ENCODE data around the gene LRP6. TPM values are rescaled to one million over a fixed set of nuclear protein-coding genes. Genes with fewer than 3 reads are reported as not detected.
"Not testable (repeated sequence)": the region's sequence is repeated elsewhere in the genome, so short reads cannot be mapped to it uniquely, and the experiment has no call there.

Gene LRP6
- total and polyA plus RNA-seq, 2 of the 13 experiments (the other 11 are each of a cell fraction or from before 2014, with no cell fraction given): 33.8 to 42.0 TPM

DNA sequence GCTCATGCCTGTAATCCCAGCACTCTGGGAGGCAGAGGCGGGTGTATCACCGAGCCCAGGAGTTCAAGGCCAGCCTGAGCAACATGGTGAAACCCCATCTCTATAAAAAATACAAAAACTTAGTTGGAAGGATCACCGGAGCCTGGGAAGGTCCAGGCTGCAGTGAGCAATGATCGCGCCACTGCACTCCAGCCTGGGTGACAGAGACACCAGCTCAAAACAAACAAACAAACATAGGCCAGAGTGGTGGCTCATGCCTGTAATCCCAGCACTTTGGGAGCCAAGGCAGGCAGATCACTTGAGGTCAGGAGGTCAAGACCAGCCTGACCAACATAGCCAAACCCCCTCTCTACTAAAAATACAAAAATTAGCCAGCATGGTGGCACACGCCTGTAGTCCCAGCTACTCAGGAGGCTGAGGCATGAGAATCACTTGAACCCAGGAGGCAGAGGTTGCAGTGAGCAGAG is 10.5 kb downstream of the LRP6 start:
- BruUV-seq (replicated peaks); CTCF ChIA-PET (ENCODE audit: low intra/inter-chr PET ratio, low total read pairs); in situ Hi-C loops (cut with HindIII; ENCODE audit: extremely low pct_ligation_motif_present, low pct_unique_long_range_greater_than_20kb); H3K27me3 ChIP-seq (ENCODE audit: control insufficient read depth in 1 of 2, insufficient read depth in 2 of 2, low read length in 2 of 2); H2AFZ ChIP-seq (ENCODE audit: low read length); H3K9me3 ChIP-seq (ENCODE audit: low read length); H3K36me3 ChIP-seq (replicated peaks in 1 of 2; ENCODE audit: control insufficient read depth in 1 of 2, insufficient read depth in 2 of 2, low read length in 2 of 2); H4K20me1 ChIP-seq (ENCODE audit: insufficient read depth, low read length); intact Hi-C loops (cut with micrococcal nuclease; ENCODE audit: unreplicated experiment); H3K9ac ChIP-seq (ENCODE audit: insufficient read depth, low read depth, low read length); TF ChIP-seq SOX13, FOXA1 (IDR thresholded peaks at IDR 0.05): not testable (repeated sequence)
- Histone ChIP-seq H3K4me1 (ENCODE audit: insufficient read depth, low read length) (peaks cover 43% of the 10 kb centered on the region), H3K4me3 (replicated peaks in 1 of 3; ENCODE audit: insufficient read depth in 1 of 3, low read depth in 2 of 3, low read length in 3 of 3) (peak overlapping the region in 1 of 3 experiments; percentile 39; a peak in 2 of 6 replicates), H3K27ac (ENCODE audit: extremely low read length, insufficient read depth, low read length) (peak overlapping the region; percentile 65), H3K79me2 (ENCODE audit: insufficient read depth, low read length) (peaks cover 90% of the 10 kb centered on the region), H3K4me2 (ENCODE audit: low read depth, low read length) (peak overlapping the region; percentile 64)
- FAIRE-seq: peak; percentile 60
- ATAC-seq: peak; percentile 98
- WGBS (ENCODE audit: low lambda C conversion rate): 15% methylated on average over 6 of the region's 6 CpGs
- POLR2A ChIA-PET: interaction anchor here (0.6 to 1.3 kb wide), 4 partner anchors 10 to 17 kb away, joined by 3 to 9 read pairs (median 3); partner anchors contain the start of gene LRP6
- peak; percentile 60 for DNase-seq (ENCODE audit: low spot score)
- TF ChIP-seq SOX13 (CRISPR knock-in tag; conservative IDR thresholded peaks at IDR 0.05 in 1 of 2, IDR thresholded peaks at IDR 0.05 in 1 of 2) (0 out of 4 replicates have a peak, but pooled peaks of 1 of the 2 experiments have one; percentile 24), SALL1 (CRISPR knock-in tag; IDR thresholded peaks at IDR 0.05) (peak; percentile 77), KMT2A (CRISPR knock-in tag; IDR thresholded peaks at IDR 0.05) (0 out of 2 replicates have a peak, but pooled peaks have one; percentile 36), NR2F6 (IDR thresholded peaks at IDR 0.05) (peak; percentile 82), NR2F6 (CRISPR knock-in tag; IDR thresholded peaks at IDR 0.05) (peak; percentile 85), NR2F1 (CRISPR knock-in tag; IDR thresholded peaks at IDR 0.05) (peak; percentile 53 to 74; a peak in 2 of 4 replicates), FOXA1 (CRISPR knock-in tag; IDR thresholded peaks at IDR 0.05) (peak; percentile 29; the same call in 1 of the 2 replicates), MED1 (CRISPR knock-in tag; IDR thresholded peaks at IDR 0.05) (peak; percentile 40; the same call in 1 of the 2 replicates), ZNF567 (CRISPR knock-in tag; IDR thresholded peaks at IDR 0.05; ENCODE audit: borderline replicate concordance) (0 out of 2 replicates have a peak, but pooled peaks have one; percentile 20), FOXC1 (CRISPR knock-in tag; IDR thresholded peaks at IDR 0.05; ENCODE audit: borderline replicate concordance) (0 out of 2 replicates have a peak, but pooled peaks have one; percentile 30), ZNF670 (CRISPR knock-in tag; IDR thresholded peaks at IDR 0.05; ENCODE audit: borderline replicate concordance) (0 out of 2 replicates have a peak, but pooled peaks have one; percentile 28), RARA (CRISPR knock-in tag; IDR thresholded peaks at IDR 0.05) (peak; percentile 72; the same call in 1 of the 2 replicates), SAP130 (CRISPR knock-in tag; IDR thresholded peaks at IDR 0.05; ENCODE audit: low read depth) (peak; percentile 59), ZNF350 (CRISPR knock-in tag; IDR thresholded peaks at IDR 0.05; ENCODE audit: borderline replicate concordance, low read depth) (peak; percentile 58; the same call in 1 of the 2 replicates)
- TF ChIP-seq, protein P1, sequence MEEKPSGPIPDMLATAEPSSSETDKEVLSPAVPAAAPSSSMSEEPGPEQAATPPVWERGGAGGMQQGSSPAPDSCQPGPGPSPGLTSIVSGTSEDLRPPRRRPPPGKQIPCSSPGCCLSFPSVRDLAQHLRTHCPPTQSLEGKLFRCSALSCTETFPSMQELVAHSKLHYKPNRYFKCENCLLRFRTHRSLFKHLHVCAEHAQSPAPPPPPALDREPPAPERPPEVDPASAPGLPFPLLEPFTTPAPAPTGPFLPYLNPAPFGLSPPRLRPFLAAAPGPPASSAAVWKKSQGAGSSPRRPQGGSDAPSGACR (CRISPR knock-in tag; IDR thresholded peaks at IDR 0.05): 0 out of 2 replicates have a peak, but pooled peaks have one; percentile 66
- TF ChIP-seq, protein P2, sequence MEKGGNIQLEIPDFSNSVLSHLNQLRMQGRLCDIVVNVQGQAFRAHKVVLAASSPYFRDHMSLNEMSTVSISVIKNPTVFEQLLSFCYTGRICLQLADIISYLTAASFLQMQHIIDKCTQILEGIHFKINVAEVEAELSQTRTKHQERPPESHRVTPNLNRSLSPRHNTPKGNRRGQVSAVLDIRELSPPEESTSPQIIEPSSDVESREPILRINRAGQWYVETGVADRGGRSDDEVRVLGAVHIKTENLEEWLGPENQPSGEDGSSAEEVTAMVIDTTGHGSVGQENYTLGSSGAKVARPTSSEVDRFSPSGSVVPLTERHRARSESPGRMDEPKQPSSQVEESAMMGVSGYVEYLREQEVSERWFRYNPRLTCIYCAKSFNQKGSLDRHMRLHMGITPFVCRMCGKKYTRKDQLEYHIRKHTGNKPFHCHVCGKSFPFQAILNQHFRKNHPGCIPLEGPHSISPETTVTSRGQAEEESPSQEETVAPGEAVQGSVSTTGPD (CRISPR knock-in tag; IDR thresholded peaks at IDR 0.05): 0 out of 2 replicates have a peak, but pooled peaks have one; percentile 28
- TF ChIP-seq, protein P3, sequence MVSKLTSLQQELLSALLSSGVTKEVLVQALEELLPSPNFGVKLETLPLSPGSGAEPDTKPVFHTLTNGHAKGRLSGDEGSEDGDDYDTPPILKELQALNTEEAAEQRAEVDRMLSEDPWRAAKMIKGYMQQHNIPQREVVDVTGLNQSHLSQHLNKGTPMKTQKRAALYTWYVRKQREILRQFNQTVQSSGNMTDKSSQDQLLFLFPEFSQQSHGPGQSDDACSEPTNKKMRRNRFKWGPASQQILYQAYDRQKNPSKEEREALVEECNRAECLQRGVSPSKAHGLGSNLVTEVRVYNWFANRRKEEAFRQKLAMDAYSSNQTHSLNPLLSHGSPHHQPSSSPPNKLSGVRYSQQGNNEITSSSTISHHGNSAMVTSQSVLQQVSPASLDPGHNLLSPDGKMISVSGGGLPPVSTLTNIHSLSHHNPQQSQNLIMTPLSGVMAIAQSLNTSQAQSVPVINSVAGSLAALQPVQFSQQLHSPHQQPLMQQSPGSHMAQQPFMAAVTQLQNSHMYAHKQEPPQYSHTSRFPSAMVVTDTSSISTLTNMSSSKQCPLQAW (CRISPR knock-in tag; IDR thresholded peaks at IDR 0.05): peak; percentile 52; the same call in 1 of the 2 replicates
- TF ChIP-seq, protein P4, sequence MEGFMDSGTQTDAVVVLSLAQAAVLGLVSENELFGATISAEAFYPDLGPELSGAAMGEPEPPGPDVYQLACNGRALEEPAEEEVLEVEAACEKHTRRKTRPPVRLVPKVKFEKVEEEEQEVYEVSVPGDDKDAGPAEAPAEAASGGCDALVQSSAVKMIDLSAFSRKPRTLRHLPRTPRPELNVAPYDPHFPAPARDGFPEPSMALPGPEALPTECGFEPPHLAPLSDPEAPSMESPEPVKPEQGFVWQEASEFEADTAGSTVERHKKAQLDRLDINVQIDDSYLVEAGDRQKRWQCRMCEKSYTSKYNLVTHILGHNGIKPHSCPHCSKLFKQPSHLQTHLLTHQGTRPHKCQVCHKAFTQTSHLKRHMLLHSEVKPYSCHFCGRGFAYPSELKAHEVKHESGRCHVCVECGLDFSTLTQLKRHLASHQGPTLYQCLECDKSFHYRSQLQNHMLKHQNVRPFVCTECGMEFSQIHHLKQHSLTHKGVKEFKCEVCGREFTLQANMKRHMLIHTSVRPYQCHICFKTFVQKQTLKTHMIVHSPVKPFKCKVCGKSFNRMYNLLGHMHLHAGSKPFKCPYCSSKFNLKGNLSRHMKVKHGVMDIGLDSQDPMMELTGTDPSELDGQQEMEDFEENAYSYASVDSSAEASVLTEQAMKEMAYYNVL (CRISPR knock-in tag; IDR thresholded peaks at IDR 0.05; ENCODE audit: borderline replicate concordance): peak; percentile 35; the same call in 1 of the 2 replicates

Data from HepG2 (cell line).